ENCODE results near the gene CATSPERB.
A peak's percentile ranks its signal among the peaks of the same experiment; 100 is the strongest.

Gene CATSPERB

DNA sequence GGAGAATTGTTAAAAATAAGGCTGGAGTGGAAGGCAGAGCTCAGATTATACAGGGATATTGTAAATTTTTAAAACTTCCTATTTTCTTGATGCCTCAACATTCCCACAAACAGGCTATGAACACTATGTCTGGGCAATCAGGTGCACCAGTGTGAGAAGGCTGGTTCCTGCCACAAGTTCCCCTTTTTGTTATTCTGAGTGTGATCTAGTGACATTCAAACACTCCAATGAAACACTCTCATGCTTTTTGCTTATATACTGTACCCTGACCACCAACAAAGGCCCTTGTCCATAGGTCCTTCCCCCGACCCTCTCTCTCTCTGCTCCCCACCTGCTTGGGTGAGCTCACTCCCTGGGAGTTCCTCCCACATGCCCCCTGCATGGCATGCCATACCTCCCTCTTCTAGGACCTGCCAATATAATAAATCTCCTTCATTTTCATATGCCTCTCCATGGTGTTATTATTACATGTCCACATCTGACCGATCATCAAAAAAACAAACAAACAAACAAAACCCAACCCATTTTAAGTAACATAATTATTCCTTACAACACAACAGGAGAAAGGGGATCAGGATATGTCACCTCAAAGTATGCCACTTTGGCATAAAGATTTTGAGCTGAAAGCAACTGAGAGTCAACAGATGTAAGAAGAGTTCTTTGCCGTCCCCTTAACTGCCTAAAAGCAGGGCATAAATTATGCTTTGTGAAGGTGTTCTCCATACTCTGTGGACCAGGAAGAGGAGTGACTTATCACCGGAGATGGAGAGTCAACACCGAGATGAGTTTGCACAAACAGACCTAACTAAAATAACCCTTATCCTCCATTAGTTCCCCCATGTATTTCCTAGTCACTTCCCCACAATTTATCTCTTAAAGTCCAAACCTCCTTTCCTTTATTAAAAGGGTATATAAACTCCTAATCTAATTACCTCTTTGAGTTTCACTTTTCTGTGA is 42.5 kb upstream of the CATSPERB start:
- H3K27ac ChIP-seq (ENCODE audit: low read length) = no peak overlapping the region
- no peak overlapping the region for H2AFZ ChIP-seq (ENCODE audit: low read depth, low read length)
- no peaks in the 10 kb centered on the region for H4K20me1 ChIP-seq (ENCODE audit: insufficient read depth, low read length)
- TF ChIP-seq, protein P1, sequence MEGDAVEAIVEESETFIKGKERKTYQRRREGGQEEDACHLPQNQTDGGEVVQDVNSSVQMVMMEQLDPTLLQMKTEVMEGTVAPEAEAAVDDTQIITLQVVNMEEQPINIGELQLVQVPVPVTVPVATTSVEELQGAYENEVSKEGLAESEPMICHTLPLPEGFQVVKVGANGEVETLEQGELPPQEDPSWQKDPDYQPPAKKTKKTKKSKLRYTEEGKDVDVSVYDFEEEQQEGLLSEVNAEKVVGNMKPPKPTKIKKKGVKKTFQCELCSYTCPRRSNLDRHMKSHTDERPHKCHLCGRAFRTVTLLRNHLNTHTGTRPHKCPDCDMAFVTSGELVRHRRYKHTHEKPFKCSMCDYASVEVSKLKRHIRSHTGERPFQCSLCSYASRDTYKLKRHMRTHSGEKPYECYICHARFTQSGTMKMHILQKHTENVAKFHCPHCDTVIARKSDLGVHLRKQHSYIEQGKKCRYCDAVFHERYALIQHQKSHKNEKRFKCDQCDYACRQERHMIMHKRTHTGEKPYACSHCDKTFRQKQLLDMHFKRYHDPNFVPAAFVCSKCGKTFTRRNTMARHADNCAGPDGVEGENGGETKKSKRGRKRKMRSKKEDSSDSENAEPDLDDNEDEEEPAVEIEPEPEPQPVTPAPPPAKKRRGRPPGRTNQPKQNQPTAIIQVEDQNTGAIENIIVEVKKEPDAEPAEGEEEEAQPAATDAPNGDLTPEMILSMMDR (IDR thresholded peaks at IDR 0.05; ENCODE audit: low read depth, low read length) = no peak
- no peak for TF ChIP-seq EZH2phosphoT487 (IDR thresholded peaks at IDR 0.05; ENCODE audit: low read depth)
- H3K9me3 ChIP-seq (ENCODE audit: insufficient read depth, low read length) = no peaks in the 10 kb centered on the region
- no peaks in the 10 kb centered on the region for H3K27me3 ChIP-seq (ENCODE audit: low read depth, low read length)
- peaks cover 13% of the 10 kb centered on the region for H3K4me1 ChIP-seq (ENCODE audit: low read length)
- peak overlapping the region; percentile 7; the same call in 1 of the 2 replicates for H3K4me2 ChIP-seq (ENCODE audit: low read length)
- no peaks in the 10 kb centered on the region for H3K36me3 ChIP-seq (replicated peaks; ENCODE audit: low read depth, low read length)
- H3K4me3 ChIP-seq (ENCODE audit: low read length) = no peak overlapping the region
- no peaks in the 10 kb centered on the region for H3K79me2 ChIP-seq (ENCODE audit: low read length)
- no peak overlapping the region for H3K9ac ChIP-seq (ENCODE audit: low read length)

DNA sequence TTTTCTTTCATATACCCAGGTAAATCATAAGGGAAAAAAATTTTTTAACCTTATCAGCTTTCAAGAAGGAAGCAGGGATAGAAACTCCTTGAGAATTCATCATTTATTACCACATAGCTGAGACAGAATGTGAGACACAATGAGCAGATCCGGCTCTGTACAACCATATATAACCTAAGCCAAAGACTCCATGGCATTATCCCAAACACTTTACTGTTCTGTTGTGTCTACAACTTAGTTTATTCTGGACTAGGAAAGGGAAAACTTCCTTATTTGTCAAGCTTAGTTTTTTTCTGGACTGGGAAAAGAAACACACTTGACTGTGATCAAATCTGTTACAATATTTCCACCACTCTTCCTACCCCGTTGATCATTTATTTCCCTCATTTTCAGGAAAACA is 38.3 kb upstream of the CATSPERB start:
- Histone ChIP-seq H3K9me3 (ENCODE audit: insufficient read depth, low read length) (no peaks in the 10 kb centered on the region), H4K20me1 (ENCODE audit: insufficient read depth, low read length) (no peaks in the 10 kb centered on the region), H3K4me2 (ENCODE audit: low read length) (no peak overlapping the region), H3K9ac (ENCODE audit: low read length) (no peak overlapping the region), H2AFZ (ENCODE audit: low read depth, low read length) (no peak overlapping the region), H3K4me1 (ENCODE audit: low read length) (peaks cover 19% of the 10 kb centered on the region), H3K27ac (ENCODE audit: low read length) (no peak overlapping the region), H3K4me3 (ENCODE audit: low read length) (no peak overlapping the region), H3K27me3 (ENCODE audit: low read depth, low read length) (no peaks in the 10 kb centered on the region), H3K79me2 (ENCODE audit: low read length) (no peaks in the 10 kb centered on the region), H3K36me3 (replicated peaks; ENCODE audit: low read depth, low read length) (no peaks in the 10 kb centered on the region)
- TF ChIP-seq, protein P1 (IDR thresholded peaks at IDR 0.05; ENCODE audit: low read depth, low read length) = no peak
- no peak for TF ChIP-seq EZH2phosphoT487 (IDR thresholded peaks at IDR 0.05; ENCODE audit: low read depth)

DNA sequence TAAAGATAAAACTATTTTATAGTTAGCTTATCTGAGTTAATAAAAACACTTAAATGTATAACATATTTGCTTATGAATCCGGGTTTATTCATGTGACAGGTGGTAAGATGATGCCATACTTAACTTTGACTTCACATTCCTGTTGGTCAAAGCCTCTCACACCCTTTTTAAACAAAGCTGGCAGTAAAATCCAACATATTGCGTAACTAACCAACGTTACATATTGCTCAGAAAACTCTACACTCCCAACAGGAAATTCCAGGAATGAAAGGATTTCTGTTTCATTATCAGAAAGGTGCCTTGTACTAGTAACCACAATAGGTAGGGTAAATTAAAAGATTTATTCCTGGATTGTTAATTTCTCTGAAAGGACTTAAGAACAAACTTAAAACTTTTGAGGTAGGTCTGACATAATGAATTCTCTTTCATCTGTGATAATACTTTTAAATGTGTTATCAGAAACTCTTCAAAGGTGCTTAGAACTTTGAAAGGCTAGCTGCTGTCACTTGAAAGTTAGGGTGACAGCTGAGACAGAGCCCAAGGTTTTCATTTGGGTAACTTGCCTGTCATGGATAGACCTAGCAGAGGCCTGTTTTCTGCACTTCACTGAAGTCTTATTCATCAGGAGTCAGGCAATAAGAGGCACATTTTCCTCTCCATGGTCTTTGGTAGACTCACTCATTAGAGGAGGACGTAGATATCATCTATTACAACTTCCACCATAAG is 23.8 kb upstream of the CATSPERB start:
- 0 out of 2 replicates have a peak, but pooled peaks cover 7% of the 10 kb centered on the region for H3K9me3 ChIP-seq (ENCODE audit: insufficient read depth, low read length)
- no peak overlapping the region for H3K9ac ChIP-seq (ENCODE audit: low read length)
- no peak overlapping the region for H3K4me3 ChIP-seq (ENCODE audit: low read length)
- no peak overlapping the region for H3K27ac ChIP-seq (ENCODE audit: low read length)
- H3K27me3 ChIP-seq (ENCODE audit: low read depth, low read length) = no peaks in the 10 kb centered on the region
- H4K20me1 ChIP-seq (ENCODE audit: insufficient read depth, low read length) = no peaks in the 10 kb centered on the region
- TF ChIP-seq EZH2phosphoT487 (IDR thresholded peaks at IDR 0.05; ENCODE audit: low read depth) = no peak
- TF ChIP-seq, protein P1 (IDR thresholded peaks at IDR 0.05; ENCODE audit: low read depth, low read length) = no peak
- no peak overlapping the region for H3K4me2 ChIP-seq (ENCODE audit: low read length)
- H3K4me1 ChIP-seq (ENCODE audit: low read length) = no peaks in the 10 kb centered on the region
- no peak overlapping the region for H2AFZ ChIP-seq (ENCODE audit: low read depth, low read length)
- H3K79me2 ChIP-seq (ENCODE audit: low read length) = no peaks in the 10 kb centered on the region
- no peaks in the 10 kb centered on the region for H3K36me3 ChIP-seq (replicated peaks; ENCODE audit: low read depth, low read length)

DNA sequence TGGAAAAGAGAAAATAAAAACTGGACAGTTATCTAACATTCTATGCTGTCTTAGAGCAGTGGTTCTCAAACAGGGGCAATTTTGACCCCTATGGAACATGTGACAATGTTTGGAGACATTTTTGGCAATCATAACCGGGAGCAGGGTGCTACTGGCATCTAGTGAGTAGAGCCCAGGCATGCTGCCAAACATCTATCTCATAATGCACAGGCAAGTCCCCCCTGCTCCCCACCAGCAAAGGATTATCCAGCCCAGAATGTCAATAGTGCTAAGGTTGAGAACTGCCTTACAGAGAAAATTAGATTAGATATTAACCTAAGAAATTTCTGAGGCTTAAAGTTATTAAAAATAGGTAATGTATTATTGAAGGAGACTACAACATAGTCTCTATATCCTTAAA is 22.9 kb upstream of the CATSPERB start:
- H3K4me1 ChIP-seq (ENCODE audit: low read length) = no peaks in the 10 kb centered on the region
- H2AFZ ChIP-seq (ENCODE audit: low read depth, low read length) = no peak overlapping the region
- H3K27me3 ChIP-seq (ENCODE audit: low read depth, low read length) = no peaks in the 10 kb centered on the region
- no peaks in the 10 kb centered on the region for H3K9me3 ChIP-seq (ENCODE audit: insufficient read depth, low read length)
- no peaks in the 10 kb centered on the region for H4K20me1 ChIP-seq (ENCODE audit: insufficient read depth, low read length)
- H3K4me3 ChIP-seq (ENCODE audit: low read length) = no peak overlapping the region
- H3K36me3 ChIP-seq (replicated peaks; ENCODE audit: low read depth, low read length) = no peaks in the 10 kb centered on the region
- H3K4me2 ChIP-seq (ENCODE audit: low read length) = no peak overlapping the region
- no peak overlapping the region for H3K9ac ChIP-seq (ENCODE audit: low read length)
- TF ChIP-seq, protein P1 (IDR thresholded peaks at IDR 0.05; ENCODE audit: low read depth, low read length) = no peak
- no peak for TF ChIP-seq EZH2phosphoT487 (IDR thresholded peaks at IDR 0.05; ENCODE audit: low read depth)
- H3K79me2 ChIP-seq (ENCODE audit: low read length) = no peaks in the 10 kb centered on the region
- H3K27ac ChIP-seq (ENCODE audit: low read length) = no peak overlapping the region

All from OCI-LY3 (cell line).